Upper lobe of left lung (tissue), 6 donors: ENCODE results near the gene RABGEF1. TPM values are rescaled to one million over a fixed set of nuclear protein-coding genes. Genes with fewer than 3 reads are reported as not detected.

ENCODE experiments used
- ATAC-seq, 2 donors: fragments of 200-7000 bp; cut with Tn5 transposase; one replicate each; pipeline ENCODE4 v1.9.1; 2022; ENCODE audit warnings: mild to moderate bottlenecking in 2 of 2, moderate library complexity in 2 of 2; ENCODE audit not compliant: low FRiP score in 2 of 2
- DNase-seq, 2 donors: peaks; one replicate each; pipeline ENCODE4 v3.0.0-alpha.2; 2019 to 2020
- H3K27ac ChIP-seq, 4 donors: fragments of 200-600 bp; sonication (generic); one replicate each; pipeline ENCODE4 v1.5.1; 2016 to 2019
- H3K27me3 ChIP-seq, 4 donors: fragments of 200-600 bp; sonication (generic); one replicate each; pipeline ENCODE4 v1.5.1; 2017 to 2019
- H3K36me3 ChIP-seq, 4 donors: fragments of 200-600 bp; sonication (generic); one replicate each; pipeline ENCODE4 v1.5.1; 2016 to 2019
- H3K4me1 ChIP-seq, 4 donors: fragments of 200-600 bp; sonication (generic); one replicate each; pipeline ENCODE4 v1.5.1; 2018 to 2019
- H3K4me3 ChIP-seq, 4 donors: fragments of 200-600 bp; sonication (generic); one replicate each; pipeline ENCODE4 v1.5.1; 2017 to 2019; ENCODE audit warnings: mild to moderate bottlenecking in 2 of 4, moderate library complexity in 1 of 4
- H3K9me3 ChIP-seq, 4 donors: fragments of 200-600 bp; sonication (generic); one replicate each; pipeline ENCODE4 v1.5.1; 2018 to 2019
- EP300 ChIP-seq, 4 donors: sonication (generic); formaldehyde crosslinking; IDR thresholded peaks; one replicate each; pipeline ENCODE4 v1.5.1; 2017; ENCODE audit warnings: antibody characterized with exemption in 4 of 4, control low read depth in 2 of 4
- POLR2A ChIP-seq, 4 donors: fragments of 450-650 bp; IDR thresholded peaks; one replicate each; pipeline ENCODE4 v1.5.1; 2016 to 2017; ENCODE audit warnings: antibody characterized with exemption in 4 of 4, mild to moderate bottlenecking in 2 of 4
- POLR2AphosphoS5 ChIP-seq, 2 donors: sonication (generic); formaldehyde crosslinking; IDR thresholded peaks; one replicate each; pipeline ENCODE4 v1.5.1; 2017; ENCODE audit warnings: antibody characterized with exemption in 2 of 2
- WGBS, 2 donors: methylation state at CpG; one replicate each; pipeline ENCODE4 v1.1.5; 2017 to 2018; 5-methylcytosine and 5-hydroxymethylcytosine counted together
- small RNA-seq, 4 donors: library from RNA; depleted of rRNA; stranded (forward); fragments of <200 nt; gene quantifications; one replicate each; pipeline ENCODE3, GENCODE V24; 2016
- total RNA-seq, 6 donors: library from RNA; depleted of rRNA in 4 of 6; stranded (reverse); fragments of >200 nt in 4 of 6; gene quantifications; one replicate each; pipeline versions ENCODE4 v1.1.0 to v1.2.1, GENCODE V29; 2016 to 2021
- TF ChIP-seq, protein P1 (sequence below), 6 experiments: fragments of 450-650 bp in 4 of 6; fragments of 200-600 bp in 2 of 6; sonication (generic) in 2 of 6; IDR thresholded peaks; one replicate each; pipeline ENCODE4 v1.5.1; 2016 to 2019; ENCODE audit warnings: antibody characterized with exemption in 6 of 6
- donor health status: DM: no; HTN: no; CAD: no; lungs with moderate emphysema.
- donor health status: DM: no; HTN: yes; CAD: no; lungs with severe emphysema.

RABGEF1 gene
- total RNA-seq, 6 donors from 2014 or later, result 20.7 to 35.6 (median 30.3) TPM

DNA sequence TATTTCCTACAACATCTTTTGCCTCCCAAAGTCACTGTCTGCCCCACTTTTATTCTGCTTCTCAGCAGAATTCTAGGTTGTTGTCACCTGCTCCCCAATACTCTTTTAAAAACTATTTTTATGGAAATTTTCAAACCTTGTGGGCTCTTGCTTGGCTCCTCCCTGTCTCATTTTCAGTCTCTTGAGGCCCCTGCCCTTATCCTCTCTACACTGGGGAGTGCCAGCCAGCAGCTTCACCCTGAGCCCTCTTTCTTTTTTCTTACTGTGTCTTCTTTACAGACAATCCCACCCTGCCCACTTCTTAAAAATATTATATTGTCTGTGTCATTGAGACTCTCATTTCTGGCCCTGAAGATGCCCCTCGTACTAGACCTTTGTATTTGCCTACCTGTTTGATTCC lies 118.8 kb downstream of the RABGEF1 start:
- DNase-seq (no peak), ATAC-seq (no peak)
- Histone ChIP-seq H3K4me3 (no peak overlapping the region), H3K4me1 (no peaks in the 10 kb centered on the region), H3K27ac (no peak overlapping the region), H3K9me3 (no peaks in the 10 kb centered on the region), H3K36me3 (peaks cover 0 to 8% (median 7%) of the 10 kb centered on the region in 4 donors), H3K27me3 (no peaks in the 10 kb centered on the region)
- WGBS, 2 donors, result 96 to 100% methylated on average over 1 of the region's 1 CpG
- TF ChIP-seq POLR2A (IDR thresholded peaks at IDR 0.05), result no peak
- no peak for TF ChIP-seq EP300 (IDR thresholded peaks at IDR 0.05)
- TF ChIP-seq, protein P1, sequence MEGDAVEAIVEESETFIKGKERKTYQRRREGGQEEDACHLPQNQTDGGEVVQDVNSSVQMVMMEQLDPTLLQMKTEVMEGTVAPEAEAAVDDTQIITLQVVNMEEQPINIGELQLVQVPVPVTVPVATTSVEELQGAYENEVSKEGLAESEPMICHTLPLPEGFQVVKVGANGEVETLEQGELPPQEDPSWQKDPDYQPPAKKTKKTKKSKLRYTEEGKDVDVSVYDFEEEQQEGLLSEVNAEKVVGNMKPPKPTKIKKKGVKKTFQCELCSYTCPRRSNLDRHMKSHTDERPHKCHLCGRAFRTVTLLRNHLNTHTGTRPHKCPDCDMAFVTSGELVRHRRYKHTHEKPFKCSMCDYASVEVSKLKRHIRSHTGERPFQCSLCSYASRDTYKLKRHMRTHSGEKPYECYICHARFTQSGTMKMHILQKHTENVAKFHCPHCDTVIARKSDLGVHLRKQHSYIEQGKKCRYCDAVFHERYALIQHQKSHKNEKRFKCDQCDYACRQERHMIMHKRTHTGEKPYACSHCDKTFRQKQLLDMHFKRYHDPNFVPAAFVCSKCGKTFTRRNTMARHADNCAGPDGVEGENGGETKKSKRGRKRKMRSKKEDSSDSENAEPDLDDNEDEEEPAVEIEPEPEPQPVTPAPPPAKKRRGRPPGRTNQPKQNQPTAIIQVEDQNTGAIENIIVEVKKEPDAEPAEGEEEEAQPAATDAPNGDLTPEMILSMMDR (IDR thresholded peaks at IDR 0.05), result no peak
- no peak for TF ChIP-seq POLR2AphosphoS5 (IDR thresholded peaks at IDR 0.05)

DNA sequence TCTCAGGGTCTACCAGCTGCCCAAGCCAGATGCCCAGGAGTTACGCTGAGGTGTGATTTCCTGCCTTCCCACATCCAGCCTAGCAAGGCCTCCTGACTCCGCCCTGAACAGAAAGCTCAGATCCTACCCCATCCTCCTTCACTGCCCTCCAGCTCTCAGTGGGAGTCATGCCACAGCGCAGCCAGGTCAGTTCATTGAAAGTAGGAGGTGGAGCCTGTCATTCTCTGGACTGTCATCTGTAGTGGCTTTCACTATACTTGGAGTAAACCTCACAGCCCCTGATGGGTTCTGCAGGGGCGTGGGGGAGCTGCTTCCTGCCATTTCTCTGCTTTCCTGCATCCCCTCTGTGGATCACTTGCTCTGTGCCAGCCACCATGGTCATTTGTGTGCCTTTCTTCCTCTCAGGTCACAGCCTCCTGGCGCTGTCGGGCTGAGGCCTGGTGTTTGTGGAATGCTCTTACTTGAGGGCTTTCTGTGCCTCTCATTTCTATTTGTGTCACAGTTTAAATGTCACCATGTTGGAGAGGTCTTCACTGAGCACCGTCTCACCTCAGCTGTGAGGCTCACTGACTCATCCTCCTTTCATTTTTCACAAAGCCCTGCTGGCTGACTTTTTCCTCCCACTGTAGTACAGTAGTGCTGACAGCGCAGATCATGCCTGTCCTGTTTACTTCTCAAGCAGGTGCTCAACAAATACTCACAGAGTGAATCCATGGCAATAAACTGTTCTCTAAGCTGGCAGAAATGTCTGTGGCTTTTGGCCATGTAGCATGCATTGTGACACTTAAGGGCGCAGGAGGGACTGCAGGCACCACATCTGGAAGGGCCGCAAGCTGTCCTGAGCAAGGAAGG lies 119.5 kb downstream of the RABGEF1 start:
- WGBS, 2 donors, result 88 to 89% methylated on average over 10 of the region's 10 CpGs
- Histone ChIP-seq H3K27me3 (no peaks in the 10 kb centered on the region), H3K4me3 (no peak overlapping the region), H3K27ac (no peak overlapping the region), H3K36me3 (peaks cover 0 to 8% (median 7%) of the 10 kb centered on the region in 4 donors), H3K4me1 (no peaks in the 10 kb centered on the region), H3K9me3 (no peaks in the 10 kb centered on the region)
- ATAC-seq, result no peak
- TF ChIP-seq POLR2AphosphoS5 (IDR thresholded peaks at IDR 0.05), result no peak
- no peak for TF ChIP-seq POLR2A (IDR thresholded peaks at IDR 0.05)
- TF ChIP-seq EP300 (IDR thresholded peaks at IDR 0.05), result no peak
- TF ChIP-seq, protein P1 (IDR thresholded peaks at IDR 0.05), result no peak
- no peak for DNase-seq

DNA sequence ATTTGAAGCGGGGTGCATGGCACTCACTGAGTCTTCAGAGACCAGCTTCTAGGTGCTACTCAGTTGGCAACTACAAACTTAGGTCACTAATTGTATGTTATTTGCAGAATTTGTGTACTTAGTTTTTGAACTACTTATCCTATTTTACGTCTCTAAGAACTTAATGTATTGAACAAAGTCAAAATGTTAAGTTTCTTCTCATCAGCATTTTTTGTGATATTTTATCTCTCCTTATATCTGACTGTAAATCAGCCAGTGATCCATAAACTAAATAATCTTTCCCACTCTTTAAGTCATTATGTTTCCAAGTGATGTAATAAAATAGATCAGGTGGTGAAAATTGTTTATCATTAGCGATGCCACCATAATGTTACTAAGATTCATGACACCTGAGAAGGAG lies 120.2 kb downstream of the RABGEF1 start:
- Histone ChIP-seq H3K4me3 (no peak overlapping the region), H3K36me3 (peaks cover 0 to 8% (median 7%) of the 10 kb centered on the region in 4 donors), H3K27me3 (no peaks in the 10 kb centered on the region), H3K4me1 (no peaks in the 10 kb centered on the region), H3K9me3 (no peaks in the 10 kb centered on the region), H3K27ac (no peak overlapping the region)
- ATAC-seq (no peak), DNase-seq (no peak)
- WGBS, 2 donors, result 92 to 97% methylated on average over 3 of the region's 3 CpGs
- no peak for TF ChIP-seq POLR2A (IDR thresholded peaks at IDR 0.05)
- TF ChIP-seq EP300 (IDR thresholded peaks at IDR 0.05), result no peak
- no peak for TF ChIP-seq POLR2AphosphoS5 (IDR thresholded peaks at IDR 0.05)
- TF ChIP-seq, protein P1 (IDR thresholded peaks at IDR 0.05), result no peak

Small RNA genes within 50 kb of the gene (small RNA-seq; reads per million reads assigned to genes)
- gene AC027644.2, result 0 reads per million in 4 donors

Other genes starting within 250 kb of the RABGEF1 start
- 10 to 100 TPM in 5 of 6 donors, 1 to 10 TPM in 1; 6.1 to 38.8 (median 13.5) TPM for gene KCTD7, start 111.9 kb upstream of the RABGEF1 start, total RNA-seq
- gene TMEM248, start 180.5 kb downstream of the RABGEF1 start, total RNA-seq, result 100 to 1,000 TPM in 5 of 6 donors, 10 to 100 TPM in 1; 55.5 to 153 (median 111) TPM